ENCODE measurements around the gene PARD6B.

The PARD6B gene

DNA sequence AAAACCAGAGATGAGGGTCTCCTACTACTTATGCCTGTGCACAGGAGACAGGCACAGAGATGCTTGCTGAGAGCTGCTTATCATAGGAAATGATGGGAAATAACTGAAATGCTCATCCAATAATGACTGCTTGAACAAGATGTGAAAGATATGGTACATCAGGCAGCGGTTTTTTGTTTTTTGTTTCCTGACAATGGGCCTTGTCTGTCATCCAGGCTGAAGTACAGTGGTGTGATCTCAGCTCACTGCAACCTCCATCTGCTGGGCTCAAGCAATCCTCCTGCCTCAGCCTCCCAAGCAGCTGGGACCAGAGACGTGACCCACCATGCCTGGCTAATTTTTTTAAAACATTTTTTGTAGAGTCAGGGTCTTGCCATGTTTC is 38.8 kb upstream of the PARD6B start:
- TF ChIP-seq, protein P1, sequence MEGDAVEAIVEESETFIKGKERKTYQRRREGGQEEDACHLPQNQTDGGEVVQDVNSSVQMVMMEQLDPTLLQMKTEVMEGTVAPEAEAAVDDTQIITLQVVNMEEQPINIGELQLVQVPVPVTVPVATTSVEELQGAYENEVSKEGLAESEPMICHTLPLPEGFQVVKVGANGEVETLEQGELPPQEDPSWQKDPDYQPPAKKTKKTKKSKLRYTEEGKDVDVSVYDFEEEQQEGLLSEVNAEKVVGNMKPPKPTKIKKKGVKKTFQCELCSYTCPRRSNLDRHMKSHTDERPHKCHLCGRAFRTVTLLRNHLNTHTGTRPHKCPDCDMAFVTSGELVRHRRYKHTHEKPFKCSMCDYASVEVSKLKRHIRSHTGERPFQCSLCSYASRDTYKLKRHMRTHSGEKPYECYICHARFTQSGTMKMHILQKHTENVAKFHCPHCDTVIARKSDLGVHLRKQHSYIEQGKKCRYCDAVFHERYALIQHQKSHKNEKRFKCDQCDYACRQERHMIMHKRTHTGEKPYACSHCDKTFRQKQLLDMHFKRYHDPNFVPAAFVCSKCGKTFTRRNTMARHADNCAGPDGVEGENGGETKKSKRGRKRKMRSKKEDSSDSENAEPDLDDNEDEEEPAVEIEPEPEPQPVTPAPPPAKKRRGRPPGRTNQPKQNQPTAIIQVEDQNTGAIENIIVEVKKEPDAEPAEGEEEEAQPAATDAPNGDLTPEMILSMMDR (conservative IDR thresholded peaks at IDR 0.05; ENCODE audit: low read length) = no peak
- TF ChIP-seq EZH2phosphoT487 (IDR thresholded peaks at IDR 0.05; ENCODE audit: borderline replicate concordance) = no peak
- Histone ChIP-seq H3K4me3 (ENCODE audit: low read length, poor library complexity, severe bottlenecking) (no peak overlapping the region), H2AFZ (ENCODE audit: low read length) (no peak overlapping the region), H3K4me2 (ENCODE audit: low read depth, low read length, poor library complexity, severe bottlenecking) (no peak overlapping the region), H3K36me3 (ENCODE audit: insufficient read depth, low read length) (no peaks in the 10 kb centered on the region), H3K9ac (ENCODE audit: low read depth, low read length, poor library complexity, severe bottlenecking) (no peak overlapping the region), H4K20me1 (ENCODE audit: insufficient read depth, low read length, poor library complexity, severe bottlenecking) (no peaks in the 10 kb centered on the region), H3K9me3 (ENCODE audit: insufficient read depth, low read depth, low read length) (no peaks in the 10 kb centered on the region), H3F3A (ENCODE audit: low read depth) (no peaks in the 10 kb centered on the region), H3K4me1 (ENCODE audit: insufficient read depth, low read length, poor library complexity, severe bottlenecking) (no peaks in the 10 kb centered on the region), H3K79me2 (ENCODE audit: insufficient read depth, low read length) (no peaks in the 10 kb centered on the region), H3K27me3 (ENCODE audit: insufficient read depth, low read length, poor library complexity, severe bottlenecking) (no peaks in the 10 kb centered on the region), H3K9me2 (replicated peaks; ENCODE audit: low read depth, low read length) (no peaks in the 10 kb centered on the region)

DNA sequence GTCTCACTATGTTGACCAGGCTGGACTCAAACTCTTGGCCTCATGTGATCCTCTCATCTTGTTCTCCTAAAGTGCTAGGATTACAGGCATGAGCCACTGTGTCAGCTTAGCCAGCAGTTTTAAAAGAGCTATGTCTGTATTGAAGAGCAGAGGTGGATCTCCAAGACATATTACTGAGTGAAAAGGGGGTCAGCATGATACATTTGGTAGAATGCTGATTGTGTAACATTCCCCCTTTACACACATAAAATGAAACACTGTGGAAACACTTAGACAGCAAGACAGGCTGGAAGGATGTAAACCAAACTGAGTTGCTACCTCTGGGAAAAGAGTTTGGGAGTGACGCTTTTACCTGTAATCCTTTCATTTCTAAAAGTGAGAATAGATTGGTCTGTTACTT is 38.4 kb upstream of the PARD6B start:
- no peak overlapping the region for H2AFZ ChIP-seq (ENCODE audit: low read length)
- no peaks in the 10 kb centered on the region for H3K36me3 ChIP-seq (ENCODE audit: insufficient read depth, low read length)
- TF ChIP-seq, protein P1 (conservative IDR thresholded peaks at IDR 0.05; ENCODE audit: low read length) = no peak
- no peak for TF ChIP-seq EZH2phosphoT487 (IDR thresholded peaks at IDR 0.05; ENCODE audit: borderline replicate concordance)
- no peaks in the 10 kb centered on the region for H3K27me3 ChIP-seq (ENCODE audit: insufficient read depth, low read length, poor library complexity, severe bottlenecking)
- H3K9me2 ChIP-seq (replicated peaks; ENCODE audit: low read depth, low read length) = no peaks in the 10 kb centered on the region
- no peak overlapping the region for H3K4me2 ChIP-seq (ENCODE audit: low read depth, low read length, poor library complexity, severe bottlenecking)
- no peaks in the 10 kb centered on the region for H4K20me1 ChIP-seq (ENCODE audit: insufficient read depth, low read length, poor library complexity, severe bottlenecking)
- no peaks in the 10 kb centered on the region for H3K79me2 ChIP-seq (ENCODE audit: insufficient read depth, low read length)
- no peaks in the 10 kb centered on the region for H3K4me1 ChIP-seq (ENCODE audit: insufficient read depth, low read length, poor library complexity, severe bottlenecking)
- H3K4me3 ChIP-seq (ENCODE audit: low read length, poor library complexity, severe bottlenecking) = no peak overlapping the region
- H3K9me3 ChIP-seq (ENCODE audit: insufficient read depth, low read depth, low read length) = no peaks in the 10 kb centered on the region
- no peak overlapping the region for H3K9ac ChIP-seq (ENCODE audit: low read depth, low read length, poor library complexity, severe bottlenecking)
- H3F3A ChIP-seq (ENCODE audit: low read depth) = no peaks in the 10 kb centered on the region

- Histone ChIP-seq H3F3A (ENCODE audit: low read depth) (no peaks in the 10 kb centered on the region), H3K4me2 (ENCODE audit: low read depth, low read length, poor library complexity, severe bottlenecking) (no peak overlapping the region), H3K4me3 (ENCODE audit: low read length, poor library complexity, severe bottlenecking) (no peak overlapping the region), H3K9me2 (replicated peaks; ENCODE audit: low read depth, low read length) (no peaks in the 10 kb centered on the region), H3K36me3 (ENCODE audit: insufficient read depth, low read length) (no peaks in the 10 kb centered on the region), H4K20me1 (ENCODE audit: insufficient read depth, low read length, poor library complexity, severe bottlenecking) (no peaks in the 10 kb centered on the region), H2AFZ (ENCODE audit: low read length) (no peak overlapping the region), H3K27me3 (ENCODE audit: insufficient read depth, low read length, poor library complexity, severe bottlenecking) (no peaks in the 10 kb centered on the region), H3K79me2 (ENCODE audit: insufficient read depth, low read length) (no peaks in the 10 kb centered on the region), H3K9me3 (ENCODE audit: insufficient read depth, low read depth, low read length) (no peaks in the 10 kb centered on the region), H3K9ac (ENCODE audit: low read depth, low read length, poor library complexity, severe bottlenecking) (no peak overlapping the region), H3K4me1 (ENCODE audit: insufficient read depth, low read length, poor library complexity, severe bottlenecking) (no peaks in the 10 kb centered on the region)
- TF ChIP-seq, protein P1 (conservative IDR thresholded peaks at IDR 0.05; ENCODE audit: low read length) = no peak
- TF ChIP-seq EZH2phosphoT487 (IDR thresholded peaks at IDR 0.05; ENCODE audit: borderline replicate concordance) = no peak
Measured at GRCh38 chr20:50694379-50695134, 36.8 kb upstream of the PARD6B start.

Measured in Loucy (cell line).